Measurements from ENCODE around the gene AQP2. TPM values are rescaled to one million over a fixed set of nuclear protein-coding genes. Genes with fewer than 3 reads are reported as not detected.

The AQP2 gene
- total RNA-seq, 3 donors from 2014 or later: not detected

GRCh38 chr12:49924628-49925246 is 25.8 kb upstream of the AQP2 start:
- no peak for DNase-seq (ENCODE audit: low spot score in 2 of 2)
- H3K4me3 ChIP-seq: no peak overlapping the region
- no peak overlapping the region for H3K27ac ChIP-seq
- H3K4me1 ChIP-seq: no peaks in the 10 kb centered on the region
- intact Hi-C loops (cut with DNase I; ENCODE audit: low total_unique reads): no loop called here
- TF ChIP-seq POLR2AphosphoS5 (IDR thresholded peaks at IDR 0.05) (no peak), POLR2A (IDR thresholded peaks at IDR 0.05) (no peak), CTCF (IDR thresholded peaks at IDR 0.05) (no peak)
- no peaks in the 10 kb centered on the region for H3K27me3 ChIP-seq
- H3K9me3 ChIP-seq: no peaks in the 10 kb centered on the region
- no peaks in the 10 kb centered on the region for H3K36me3 ChIP-seq

DNA sequence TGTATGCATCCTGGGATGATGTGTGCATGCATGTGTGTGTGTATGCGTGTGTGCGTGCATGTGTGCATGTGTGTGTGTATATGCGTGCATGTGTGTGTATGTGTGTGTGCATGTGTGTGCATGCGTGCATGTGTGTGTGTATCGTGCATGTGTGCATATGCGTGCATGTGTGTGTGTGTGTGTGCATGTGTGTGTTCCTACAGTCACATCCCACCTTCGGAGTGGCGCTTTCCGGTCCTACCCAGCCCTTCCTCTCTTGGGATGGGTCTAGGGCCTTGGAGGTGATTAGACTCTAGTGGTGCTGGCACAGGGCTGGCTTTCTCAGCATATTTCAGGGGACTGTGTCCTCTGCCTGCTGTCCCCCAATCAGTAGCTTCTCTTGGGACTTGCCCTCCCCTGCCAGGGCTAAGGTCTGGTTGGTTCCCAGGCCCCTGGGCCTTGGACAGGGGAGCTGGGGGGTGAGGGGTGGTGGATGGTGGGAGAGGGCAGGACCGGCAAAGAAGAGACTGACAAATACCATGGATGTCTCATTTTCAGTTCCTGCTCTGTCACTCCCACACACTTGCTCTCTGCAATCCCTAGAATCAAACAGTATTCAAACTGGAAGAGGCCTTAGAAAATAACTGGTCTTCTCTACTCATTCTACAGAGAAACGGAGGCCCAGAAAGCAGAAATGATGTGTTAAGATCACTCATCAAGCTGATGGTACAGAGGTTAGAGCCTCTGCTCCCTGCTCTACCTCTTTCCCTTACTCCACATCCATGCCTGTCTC is 24.9 kb upstream of the AQP2 start:
- TF ChIP-seq CTCF (IDR thresholded peaks at IDR 0.05): no peak
- no peak for TF ChIP-seq POLR2AphosphoS5 (IDR thresholded peaks at IDR 0.05)
- no peak for TF ChIP-seq POLR2A (IDR thresholded peaks at IDR 0.05)
- DNase-seq (ENCODE audit: low spot score in 2 of 2): no peak
- intact Hi-C loops (cut with DNase I; ENCODE audit: low total_unique reads): no loop called here
- Histone ChIP-seq H3K9me3 (no peaks in the 10 kb centered on the region), H3K27me3 (no peaks in the 10 kb centered on the region), H3K27ac (no peak overlapping the region), H3K4me1 (no peaks in the 10 kb centered on the region), H3K36me3 (no peaks in the 10 kb centered on the region), H3K4me3 (no peak overlapping the region)

- H3K27me3 ChIP-seq: no peaks in the 10 kb centered on the region
- no peak overlapping the region for H3K4me3 ChIP-seq
- peak in 1 of 2 donors; percentile 7 for DNase-seq (ENCODE audit: low spot score in 2 of 2)
- H3K36me3 ChIP-seq: no peaks in the 10 kb centered on the region
- H3K9me3 ChIP-seq: no peaks in the 10 kb centered on the region
- H3K4me1 ChIP-seq: no peaks in the 10 kb centered on the region
- intact Hi-C loops (cut with DNase I; ENCODE audit: low total_unique reads): no loop called here
- no peak overlapping the region for H3K27ac ChIP-seq
- no peak for TF ChIP-seq POLR2A (IDR thresholded peaks at IDR 0.05)
- no peak for TF ChIP-seq POLR2AphosphoS5 (IDR thresholded peaks at IDR 0.05)
- TF ChIP-seq CTCF (IDR thresholded peaks at IDR 0.05): no peak
Measured at GRCh38 chr12:49928471-49928870, 22.1 kb upstream of the AQP2 start.

DNA sequence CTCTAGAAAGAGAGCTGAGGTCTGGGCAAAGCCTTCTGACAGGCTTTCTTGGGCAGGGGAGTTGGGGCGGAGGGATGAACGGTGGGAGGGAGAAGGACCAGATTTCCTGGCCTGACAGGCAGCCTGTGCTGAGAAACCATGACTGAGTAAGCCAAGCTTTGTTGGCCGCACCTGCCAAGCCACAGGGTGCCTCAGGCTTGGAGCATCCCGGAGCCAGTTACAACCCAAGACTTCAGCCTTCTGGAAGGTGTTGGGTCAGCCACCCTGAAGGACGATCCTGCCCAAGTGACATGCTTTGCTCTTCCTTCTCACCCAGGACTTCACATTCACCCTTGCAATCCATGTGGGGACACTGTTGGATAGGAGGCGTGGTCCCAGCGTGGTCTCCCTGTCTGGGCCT is 21.0 kb upstream of the AQP2 start:
- DNase-seq (ENCODE audit: low spot score in 2 of 2): peak in 1 of 2 donors; percentile 51
- H3K9me3 ChIP-seq: no peaks in the 10 kb centered on the region
- no peak for TF ChIP-seq CTCF (IDR thresholded peaks at IDR 0.05)
- no peak for TF ChIP-seq POLR2AphosphoS5 (IDR thresholded peaks at IDR 0.05)
- no peak for TF ChIP-seq POLR2A (IDR thresholded peaks at IDR 0.05)
- H3K27me3 ChIP-seq: no peaks in the 10 kb centered on the region
- H3K27ac ChIP-seq: no peak overlapping the region
- H3K4me3 ChIP-seq: no peak overlapping the region
- H3K4me1 ChIP-seq: no peaks in the 10 kb centered on the region
- intact Hi-C loops (cut with DNase I; ENCODE audit: low total_unique reads): no loop called here
- H3K36me3 ChIP-seq: no peaks in the 10 kb centered on the region

All from breast epithelium (tissue), 4 donors.